ENCODE data around the gene ZDHHC24. TPM values are rescaled to one million over a fixed set of nuclear protein-coding genes. Genes with fewer than 3 reads are reported as not detected.

ZDHHC24 gene
- total and polyA plus RNA-seq, 2 donors (not counting 1 experiment from before 2014, with no cell fraction given), result 6.0 to 11.6 TPM

GRCh38 chr11:66568124-66568916 lies 22.5 kb upstream of the ZDHHC24 start, which contains the start of gene CTSF:
Gene CTSF (minus strand): TSS chr11:66568606. CDS start chr11:66568486, 120 bp downstream.
- Histone ChIP-seq H3K9me3 (ENCODE audit: control insufficient read depth, insufficient read depth, low read depth, low read length) (no peaks in the 10 kb centered on the region), H3K4me3 (replicated peaks in 1 of 4; ENCODE audit: control extremely low read depth in 1 of 4, insufficient read depth in 1 of 4, low read depth in 3 of 4, low read length in 4 of 4) (peak within 1 kb of the TSS in 2 of 4 experiments; percentile 24 to 61), H3K36me3 (ENCODE audit: control insufficient read depth, insufficient read depth, low read length) (no peaks in the 10 kb centered on the region), H3K4me2 (ENCODE audit: extremely low read depth, insufficient read depth, low read length) (peak within 1 kb of the TSS; percentile 79), H3K79me2 (ENCODE audit: control insufficient read depth, insufficient read depth, low read length) (no peaks in the 10 kb centered on the region), H2AFZ (ENCODE audit: low read length) (peak within 1 kb of the TSS; percentile 22), H3K4me1 (ENCODE audit: control insufficient read depth, extremely low read depth, insufficient read depth, low read length) (no peaks in the 10 kb centered on the region), H3K9ac (ENCODE audit: insufficient read depth, low read length) (no peak within 1 kb of the TSS), H3K27ac (ENCODE audit: insufficient read depth, low read length) (no peak within 1 kb of the TSS), H4K20me1 (ENCODE audit: control insufficient read depth, extremely low read depth, insufficient read depth, low read length) (no peaks in the 10 kb centered on the region), H3K27me3 (ENCODE audit: control insufficient read depth, insufficient read depth, low read length) (peaks cover 4% of the 10 kb centered on the region)
- TF ChIP-seq EZH2 (IDR thresholded peaks at IDR 0.05; ENCODE audit: low read length, missing control alignments) (no peak), CTCF (conservative IDR thresholded peaks at IDR 0.05 in 1 of 2, IDR thresholded peaks at IDR 0.05 in 1 of 2; ENCODE audit: low read depth in 1 of 2, low read length in 2 of 2) (no peak)
- peak; percentile 60 to 73 for DNase-seq (ENCODE audit: low read depth in 2 of 2)

- no peak for TF ChIP-seq CTCF (conservative IDR thresholded peaks at IDR 0.05 in 1 of 2, IDR thresholded peaks at IDR 0.05 in 1 of 2; ENCODE audit: low read depth in 1 of 2, low read length in 2 of 2)
- TF ChIP-seq EZH2 (IDR thresholded peaks at IDR 0.05; ENCODE audit: low read length, missing control alignments), result no peak
- Histone ChIP-seq H3K79me2 (ENCODE audit: control insufficient read depth, insufficient read depth, low read length) (no peaks in the 10 kb centered on the region), H3K4me3 (replicated peaks in 1 of 4; ENCODE audit: control extremely low read depth in 1 of 4, insufficient read depth in 1 of 4, low read depth in 3 of 4, low read length in 4 of 4) (peak overlapping the region in 1 of 4 experiments; percentile 61), H3K27me3 (ENCODE audit: control insufficient read depth, insufficient read depth, low read length) (peaks cover 4% of the 10 kb centered on the region), H2AFZ (ENCODE audit: low read length) (no peak overlapping the region), H3K9ac (ENCODE audit: insufficient read depth, low read length) (no peak overlapping the region), H3K36me3 (ENCODE audit: control insufficient read depth, insufficient read depth, low read length) (no peaks in the 10 kb centered on the region), H3K4me2 (ENCODE audit: extremely low read depth, insufficient read depth, low read length) (peak overlapping the region; percentile 79), H3K9me3 (ENCODE audit: control insufficient read depth, insufficient read depth, low read depth, low read length) (no peaks in the 10 kb centered on the region), H4K20me1 (ENCODE audit: control insufficient read depth, extremely low read depth, insufficient read depth, low read length) (no peaks in the 10 kb centered on the region), H3K4me1 (ENCODE audit: control insufficient read depth, extremely low read depth, insufficient read depth, low read length) (no peaks in the 10 kb centered on the region), H3K27ac (ENCODE audit: insufficient read depth, low read length) (no peak overlapping the region)
- no peak for DNase-seq (ENCODE audit: low read depth in 2 of 2)
Measured at GRCh38 chr11:66567787-66568123, 21.9 kb upstream of the ZDHHC24 start.

- Histone ChIP-seq H3K9me3 (ENCODE audit: control insufficient read depth, insufficient read depth, low read depth, low read length) (no peaks in the 10 kb centered on the region), H3K4me3 (replicated peaks in 1 of 4; ENCODE audit: control extremely low read depth in 1 of 4, insufficient read depth in 1 of 4, low read depth in 3 of 4, low read length in 4 of 4) (no peak overlapping the region)
- no peak for DNase-seq (ENCODE audit: low read depth in 2 of 2)
Measured at GRCh38 chr11:66566221-66566620, 20.4 kb upstream of the ZDHHC24 start.

More at GRCh38 chr11:66566221-66566620, 20.4 kb upstream of the ZDHHC24 start:
- Histone ChIP-seq H3K36me3 (ENCODE audit: control insufficient read depth, insufficient read depth, low read length) (no peaks in the 10 kb centered on the region), H4K20me1 (ENCODE audit: control insufficient read depth, extremely low read depth, insufficient read depth, low read length) (no peaks in the 10 kb centered on the region), H3K9ac (ENCODE audit: insufficient read depth, low read length) (no peak overlapping the region), H3K27me3 (ENCODE audit: control insufficient read depth, insufficient read depth, low read length) (peaks cover 4% of the 10 kb centered on the region), H3K4me1 (ENCODE audit: control insufficient read depth, extremely low read depth, insufficient read depth, low read length) (no peaks in the 10 kb centered on the region), H3K4me2 (ENCODE audit: extremely low read depth, insufficient read depth, low read length) (no peak overlapping the region), H3K79me2 (ENCODE audit: control insufficient read depth, insufficient read depth, low read length) (no peaks in the 10 kb centered on the region), H2AFZ (ENCODE audit: low read length) (no peak overlapping the region), H3K27ac (ENCODE audit: insufficient read depth, low read length) (no peak overlapping the region)
- TF ChIP-seq CTCF (conservative IDR thresholded peaks at IDR 0.05 in 1 of 2, IDR thresholded peaks at IDR 0.05 in 1 of 2; ENCODE audit: low read depth in 1 of 2, low read length in 2 of 2), result no peak
- no peak for TF ChIP-seq EZH2 (IDR thresholded peaks at IDR 0.05; ENCODE audit: low read length, missing control alignments)

Measured in fibroblast of lung (primary cell).